ENCODE data around the gene RACGAP1.

Gene RACGAP1

GRCh38 chr12:49984476-49985359 lies 40.6 kb downstream of the RACGAP1 start:
- peak; percentile 65 for DNase-seq

DNA sequence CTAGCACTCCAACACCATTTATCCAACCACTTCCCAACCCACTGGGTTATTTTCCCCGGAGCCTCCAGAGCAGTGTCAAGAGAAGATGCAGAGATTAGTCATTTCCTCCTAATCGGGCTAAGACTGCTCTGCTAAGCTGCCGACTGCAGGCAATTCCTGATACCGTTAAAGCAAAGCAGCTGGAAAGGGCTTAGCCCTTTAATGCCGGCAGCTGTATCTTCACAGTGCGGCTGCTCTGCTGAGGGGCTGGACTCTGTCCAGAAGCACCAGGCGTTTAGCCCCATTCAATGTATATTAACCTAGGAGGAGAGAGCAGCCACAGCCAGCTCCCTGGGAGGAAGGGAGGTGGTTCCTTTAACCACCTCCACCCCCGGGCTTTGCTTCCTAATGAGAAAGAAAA lies 41.4 kb downstream of the RACGAP1 start:
- peak; percentile 77 for DNase-seq

- no peak for DNase-seq
These were observed 42.8 kb downstream of the RACGAP1 start for GRCh38 chr12:49982246-49983087.

DNA sequence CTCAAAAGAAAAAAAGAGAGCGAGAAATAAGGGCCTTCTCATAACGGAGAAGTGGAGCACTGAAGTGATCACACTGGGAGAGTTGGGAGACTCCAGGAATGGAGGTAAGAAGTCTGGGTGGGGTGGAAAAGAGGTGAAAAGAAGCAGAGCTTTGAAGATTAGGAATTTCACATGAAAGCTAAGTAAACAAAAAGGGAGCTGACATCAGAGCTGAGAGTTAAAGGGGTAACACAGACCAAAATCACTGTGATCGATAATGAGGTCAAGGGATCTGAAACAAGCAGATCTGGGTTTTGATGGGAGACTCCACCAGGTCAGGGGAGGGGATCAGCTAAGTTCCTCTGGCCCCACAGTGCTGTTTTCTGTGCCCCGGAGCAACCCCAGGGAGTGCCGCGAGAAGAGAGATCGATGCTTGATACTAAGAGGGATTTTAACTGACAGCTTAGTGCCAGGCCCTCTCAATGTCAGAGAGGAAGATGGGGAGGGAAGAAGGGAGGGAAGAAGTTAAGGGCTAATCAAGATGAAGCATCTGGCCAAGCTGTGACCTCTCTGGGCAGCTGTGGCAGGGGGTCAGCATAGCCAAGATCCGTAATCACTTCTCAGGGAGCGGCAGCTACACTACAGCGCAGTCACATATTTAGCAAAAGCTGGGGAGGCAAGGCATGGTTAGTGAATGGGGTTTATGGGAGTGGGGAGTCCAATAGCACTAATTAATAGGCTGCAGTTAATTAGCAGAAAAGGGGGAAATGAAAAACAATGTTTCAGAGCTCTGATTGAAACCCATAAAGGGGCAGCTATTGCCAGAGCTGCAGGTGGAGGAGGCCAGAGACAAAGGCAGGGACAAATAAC lies 44.6 kb downstream of the RACGAP1 start:
- peak; percentile 76 for DNase-seq

DNA sequence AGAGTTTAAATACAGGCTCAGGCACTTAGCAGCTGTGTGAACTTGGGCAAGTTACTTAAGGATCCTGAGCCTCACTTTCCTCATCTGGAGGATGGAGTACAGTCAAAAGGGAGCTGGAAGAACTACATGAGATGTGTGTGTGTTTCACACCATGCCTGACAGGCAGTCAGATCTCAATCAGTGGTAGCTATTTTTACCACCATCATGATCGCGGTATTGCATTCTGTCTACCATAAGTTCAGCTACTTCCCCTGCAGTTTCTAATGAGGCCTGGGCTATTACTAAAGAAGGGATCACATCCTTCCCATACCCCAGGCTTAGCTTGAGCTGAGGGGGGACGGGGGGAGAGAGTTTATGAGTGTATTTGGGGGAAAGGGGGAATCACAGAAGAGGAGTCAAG lies 45.5 kb downstream of the RACGAP1 start:
- no peak for DNase-seq

DNA sequence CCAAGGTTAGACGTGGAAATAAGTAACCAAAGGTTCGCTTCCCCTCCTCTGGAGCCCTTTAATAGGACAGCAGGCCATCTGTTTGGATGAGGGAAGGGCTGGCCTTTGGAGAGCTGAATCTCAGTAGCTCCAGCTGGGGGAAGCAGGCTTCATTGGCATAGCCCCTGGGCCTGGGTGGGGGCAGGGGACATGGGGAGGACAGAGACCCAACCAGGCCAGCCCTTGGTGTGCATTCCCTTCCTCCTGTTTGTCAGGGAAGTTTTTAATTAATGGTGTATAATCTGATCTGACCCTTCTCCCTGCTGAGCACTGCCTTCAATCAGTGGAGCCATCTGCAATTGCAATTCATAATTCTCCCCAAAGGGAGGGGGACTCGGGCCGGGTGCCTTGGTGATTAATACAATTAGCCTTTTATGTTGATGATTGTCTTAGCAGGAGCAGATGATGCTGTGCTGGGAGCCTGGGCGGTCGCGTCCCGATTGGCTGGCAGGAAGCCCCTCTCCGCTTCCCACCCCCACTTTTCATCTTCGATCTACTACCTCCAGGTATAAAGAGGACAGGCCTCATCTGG lies 46.2 kb downstream of the RACGAP1 start:
- DNase-seq, result peak; percentile 81

GRCh38 chr12:49978125-49978524 lies 47.2 kb downstream of the RACGAP1 start:
- no peak for DNase-seq

DNA sequence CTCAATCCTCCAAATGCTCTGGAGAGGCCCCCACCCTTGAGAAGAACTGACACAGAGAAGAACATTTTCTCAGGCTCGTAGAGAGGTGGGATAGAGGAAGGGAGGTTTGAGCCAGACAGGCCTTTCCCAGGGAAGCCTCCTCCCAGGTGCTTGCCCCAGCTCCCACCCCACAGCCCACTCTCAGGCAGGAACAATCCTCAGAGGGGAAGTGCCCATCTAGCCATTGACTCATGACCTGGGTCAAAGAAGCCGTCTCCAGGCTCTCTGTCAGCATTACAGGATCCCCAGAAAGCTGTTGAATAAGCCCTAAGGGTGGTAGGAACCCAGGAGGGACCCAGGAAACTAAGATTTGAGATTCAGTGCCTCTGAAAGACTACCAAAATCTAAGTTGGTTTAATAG lies 48.7 kb downstream of the RACGAP1 start:
- no peak for DNase-seq

DNA sequence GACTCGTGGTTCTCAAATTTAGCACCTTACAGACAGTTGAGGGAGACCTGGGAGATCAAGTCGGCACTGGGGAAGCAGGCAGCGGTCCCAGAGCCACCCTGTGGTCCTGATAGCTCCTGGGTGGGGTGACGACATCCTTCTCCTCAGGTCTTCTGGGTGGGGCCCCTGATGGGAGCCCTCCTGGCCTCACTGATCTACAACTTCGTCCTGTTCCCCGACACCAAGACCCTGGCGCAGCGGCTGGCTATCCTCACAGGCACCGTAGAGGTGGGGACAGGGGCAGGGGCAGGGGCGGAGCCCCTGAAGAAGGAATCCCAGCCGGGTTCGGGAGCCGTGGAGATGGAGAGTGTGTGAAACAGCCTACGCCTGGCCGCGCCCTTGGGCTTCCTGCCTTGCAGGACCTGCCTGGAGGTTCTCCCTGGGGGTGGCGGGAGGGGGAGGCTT lies 50.0 kb downstream of the RACGAP1 start:
- DNase-seq, result no peak

- no peak for DNase-seq
These were observed 50.5 kb downstream of the RACGAP1 start for GRCh38 chr12:49974677-49975317.

DNA sequence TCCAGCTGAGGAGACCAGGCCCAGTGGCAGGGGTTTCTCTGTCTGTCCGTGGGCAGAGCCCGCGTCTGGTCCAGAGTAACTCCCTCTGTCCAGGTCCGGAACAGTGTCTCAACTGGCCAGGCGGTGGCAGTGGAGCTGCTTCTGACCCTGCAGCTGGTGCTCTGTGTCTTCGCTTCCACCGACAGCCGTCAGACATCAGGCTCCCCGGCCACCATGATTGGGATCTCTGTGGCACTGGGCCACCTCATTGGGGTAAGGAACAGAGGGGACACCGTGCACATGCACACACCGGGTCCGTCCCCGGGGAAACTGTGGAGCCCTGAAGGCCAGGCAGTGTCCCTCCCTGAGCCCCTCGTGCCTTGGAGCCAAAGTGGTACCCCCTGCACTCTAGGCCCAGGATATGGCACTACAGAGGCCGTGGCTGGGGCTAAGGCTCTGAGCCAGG lies 51.0 kb downstream of the RACGAP1 start:
- peak; percentile 82 for DNase-seq

- DNase-seq, result no peak
These were observed 51.9 kb downstream of the RACGAP1 start for GRCh38 chr12:49973361-49973830.

DNA sequence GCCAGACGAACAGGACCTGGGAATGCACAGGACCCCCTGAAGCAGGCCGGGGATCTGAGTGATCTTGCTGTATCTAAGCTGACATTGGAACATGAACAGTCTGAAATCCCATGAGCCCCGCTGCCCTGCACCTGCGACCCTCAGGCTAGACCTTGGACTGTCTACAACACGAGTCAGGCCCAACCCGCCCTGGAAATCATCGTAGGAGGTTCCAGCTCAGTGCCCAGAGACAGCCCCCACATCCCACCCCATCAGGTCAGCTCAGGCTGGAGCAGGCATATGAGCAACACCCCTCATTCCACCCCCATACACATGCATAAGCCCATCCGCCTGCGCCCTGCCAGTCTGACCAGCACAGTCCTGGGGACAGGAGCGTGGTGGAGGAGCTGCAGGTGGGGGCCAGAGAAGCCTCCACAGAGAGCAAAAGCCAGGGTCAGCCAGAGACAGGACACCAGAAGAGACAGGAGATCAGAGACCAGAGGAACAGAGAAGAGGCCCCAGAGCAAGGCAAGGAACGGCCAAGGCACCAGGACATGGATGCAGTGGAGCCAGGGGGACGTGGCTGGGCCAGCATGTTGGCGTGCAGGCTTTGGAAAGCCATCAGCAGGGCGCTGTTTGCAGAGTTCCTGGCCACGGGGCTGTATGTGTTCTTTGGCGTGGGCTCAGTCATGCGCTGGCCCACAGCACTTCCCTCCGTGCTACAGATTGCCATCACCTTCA lies 52.5 kb downstream of the RACGAP1 start, which contains the start of gene AQP6:
Gene AQP6, plus strand, starts transcription at position 307 of the 720 bp plus-strand sequence. Its CDS starts 227 bp downstream, at position 534.
- DNase-seq, result peak; percentile 54

DNA sequence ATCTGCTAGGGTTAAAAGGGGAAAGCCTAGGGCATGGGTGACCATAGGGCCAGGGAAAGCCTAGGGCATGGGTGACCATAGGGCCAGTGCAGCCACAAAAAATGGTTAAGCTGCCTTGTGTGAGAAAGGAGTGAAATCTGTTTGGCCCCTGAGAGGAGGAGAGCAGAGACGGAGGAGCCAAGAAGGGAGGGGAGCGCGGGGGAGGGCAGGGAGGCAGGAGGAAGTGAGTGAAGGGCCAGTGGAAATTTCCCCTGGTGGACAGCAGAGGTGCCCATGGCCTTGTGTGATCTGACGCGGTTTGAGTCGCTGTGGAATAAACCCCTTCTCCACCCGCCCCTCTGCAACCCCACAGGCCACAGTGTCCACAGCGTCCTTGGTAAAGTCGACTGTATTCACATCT lies 53.2 kb downstream of the RACGAP1 start:
- DNase-seq, result no peak

DNA sequence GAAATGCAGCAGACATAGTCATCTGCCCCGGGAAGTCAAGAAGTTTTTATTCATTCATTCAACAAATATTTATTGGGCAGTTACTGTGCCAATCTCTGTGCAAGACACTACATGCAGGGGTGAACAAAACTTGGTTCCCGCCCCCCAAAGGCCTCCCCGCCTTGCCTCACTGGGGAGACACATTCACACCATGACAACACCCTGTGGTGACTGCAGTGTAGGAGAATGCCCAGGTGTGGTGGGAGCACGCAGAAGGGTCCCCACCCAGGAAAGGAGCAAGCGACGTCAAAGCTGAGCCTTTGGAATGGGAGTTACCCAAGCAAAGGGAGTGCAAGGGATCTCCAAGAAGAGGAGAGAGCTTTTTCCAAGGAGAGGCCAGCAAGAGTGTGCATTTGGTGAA lies 54.2 kb downstream of the RACGAP1 start:
- DNase-seq, result no peak

GRCh38 chr12:49970658-49971057 lies 54.6 kb downstream of the RACGAP1 start:
- DNase-seq, result no peak

DNA sequence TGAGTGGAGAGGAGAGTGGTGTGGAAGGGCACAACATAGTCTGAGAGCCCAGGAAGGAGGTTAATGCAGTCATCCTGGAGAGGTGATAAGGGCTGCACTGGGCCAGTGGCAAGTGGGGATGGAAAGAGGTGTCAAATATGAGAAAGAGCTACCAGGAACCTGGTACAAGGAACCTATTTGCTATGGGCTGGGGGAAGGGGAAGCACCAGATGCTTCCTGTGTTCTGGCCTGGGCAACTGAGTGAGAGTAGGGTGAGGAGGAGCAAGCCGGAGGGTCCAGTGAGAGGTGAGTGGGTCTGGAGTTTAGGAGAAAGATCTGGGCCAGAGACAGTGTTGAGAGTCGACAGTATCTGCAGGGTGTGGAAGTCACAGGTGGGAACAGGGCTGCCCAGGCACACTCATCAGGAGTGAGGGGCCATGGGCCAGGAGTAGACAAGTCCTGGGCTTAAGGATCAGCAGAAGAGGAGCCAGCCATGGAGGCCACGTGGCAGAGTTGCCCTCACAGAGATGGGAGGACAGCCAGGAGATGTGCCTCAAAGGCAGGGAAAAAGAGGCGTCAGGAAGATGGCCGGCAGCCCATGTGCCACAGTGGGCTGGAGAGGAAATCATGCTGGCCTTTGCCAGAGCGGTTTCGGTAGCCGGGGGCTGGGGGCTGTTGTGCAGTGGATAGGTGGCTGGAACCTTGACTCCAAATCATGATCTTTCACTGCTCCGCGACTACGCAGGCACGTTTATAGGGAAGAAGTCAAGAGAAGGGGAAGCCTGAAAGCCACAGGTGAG lies 55.5 kb downstream of the RACGAP1 start:
- DNase-seq, result no peak

DNA sequence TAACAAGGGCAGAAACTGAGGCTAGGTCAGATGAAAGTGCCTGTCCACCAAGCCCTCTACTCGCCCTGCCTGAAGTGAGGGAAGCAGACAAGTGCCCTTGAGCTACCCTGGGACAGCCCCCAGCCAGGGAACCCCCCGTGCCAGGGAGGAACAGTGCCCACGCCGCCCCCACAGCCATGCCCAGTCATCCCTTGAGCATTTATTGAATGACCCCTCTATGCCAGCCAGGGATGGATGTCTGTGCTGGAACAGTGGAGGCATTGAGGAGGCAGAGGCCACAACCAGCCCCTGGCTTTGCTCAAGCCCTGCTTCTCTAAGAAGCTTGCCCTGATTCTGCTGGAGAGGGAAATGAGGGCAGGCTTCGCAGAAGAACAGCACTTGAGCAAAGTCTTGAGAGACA lies 56.3 kb downstream of the RACGAP1 start:
- no peak for DNase-seq

GRCh38 chr12:49968471-49968870 lies 56.8 kb downstream of the RACGAP1 start:
- no peak for DNase-seq

- DNase-seq, result no peak
These were observed 57.5 kb downstream of the RACGAP1 start for GRCh38 chr12:49967777-49968250.

All from eye (tissue), 1 donor.